IMR-90 (cell line): ENCODE data around the gene OGDHL. TPM values are rescaled to one million over a fixed set of nuclear protein-coding genes. Genes with fewer than 3 reads are reported as not detected.

Experiments used
- ATAC-seq: fragments of 200-7000 bp; cut with Tn5 transposase; 2 replicates; pipeline ENCODE4 v1.9.1; 2020; ENCODE audit warnings: low read depth, mild to moderate bottlenecking, moderate library complexity
- BruUV-seq: library from RNA; stranded (reverse); fragments of 400-500 nt; replicated peaks from 2 replicates; lab custom pipeline; 2021; lab: Mats Ljungman, UMichigan
- CTCF ChIA-PET: fragments of 300-600 bp; formaldehyde crosslinking; extraction: SDS; loops from one replicate; lab custom pipeline; 2021; ENCODE audit warnings: antibody characterized with exemption; lab: Yijun Ruan, JAX
- POLR2A ChIA-PET: fragments of 300-600 bp; sonication (Branson Sonifier 250); formaldehyde crosslinking; loops from one replicate; lab custom pipeline; 2022; ENCODE audit warnings: antibody characterized with exemption; ENCODE audit not compliant: unreplicated experiment; lab: Charles Lee
- DNase-seq: peaks from one replicate; pipeline ENCODE4 v3.0.0; 2013
- H2AFZ ChIP-seq: replicated peaks from 2 replicates; pipeline ENCODE3; 2013; ENCODE audit warnings: low read length, mild to moderate bottlenecking; ENCODE audit not compliant: poor library complexity
- H2AK5ac ChIP-seq: 2 replicates; pipeline ENCODE4 v1.6.1; 2013; ENCODE audit warnings: low read depth, low read length, inconsistent platforms
- H2AK9ac ChIP-seq: replicated peaks from 2 replicates; pipeline ENCODE3; 2013; ENCODE audit warnings: mild to moderate bottlenecking, low read depth, low read length, moderate library complexity; ENCODE audit not compliant: poor library complexity
- H2BK120ac ChIP-seq: 2 replicates; pipeline ENCODE4 v1.6.1; 2013; ENCODE audit warnings: low read depth, low read length, inconsistent platforms
- H2BK15ac ChIP-seq: 3 replicates; pipeline ENCODE4 v1.6.1; 2013; ENCODE audit warnings: low read depth, low read length, inconsistent platforms
- H2BK20ac ChIP-seq: 2 replicates; pipeline ENCODE4 v1.6.1; 2013; ENCODE audit warnings: low read depth, mild to moderate bottlenecking, inconsistent platforms, low read length, moderate library complexity
- H2BK5ac ChIP-seq: 2 replicates; pipeline ENCODE4 v1.6.1; 2013; ENCODE audit warnings: mild to moderate bottlenecking, low read depth, low read length, inconsistent platforms; ENCODE audit not compliant: poor library complexity, severe bottlenecking
- H3K14ac ChIP-seq: replicated peaks from 2 replicates; pipeline ENCODE4 v1.6.1; 2013; ENCODE audit warnings: low read depth, low read length, inconsistent platforms
- H3K18ac ChIP-seq: 2 replicates; pipeline ENCODE4 v1.6.1; 2013; ENCODE audit warnings: low read depth, low read length, control low read depth
- H3K23ac ChIP-seq: 2 replicates; pipeline ENCODE4 v1.6.1; 2013; ENCODE audit warnings: low read depth, low read length, inconsistent platforms
- H3K27ac ChIP-seq: 2 replicates; pipeline ENCODE4 v1.5.1; 2013; ENCODE audit warnings: mild to moderate bottlenecking, control low read depth, low read length; ENCODE audit not compliant: insufficient read depth
- H3K27me3 ChIP-seq: 2 replicates; pipeline ENCODE4 v1.6.1; 2013; ENCODE audit warnings: low read length; ENCODE audit not compliant: control insufficient read depth, insufficient read depth
- H3K36me3 ChIP-seq: 2 replicates; pipeline ENCODE4 v1.6.1; 2013; ENCODE audit warnings: low read length, mixed read lengths; ENCODE audit not compliant: control insufficient read depth, insufficient read depth
- H3K4ac ChIP-seq: 2 replicates; pipeline ENCODE4 v1.6.1; 2013; ENCODE audit warnings: low read depth, low read length, inconsistent platforms
- H3K4me1 ChIP-seq: 2 replicates; pipeline ENCODE4 v1.6.1; 2013; ENCODE audit warnings: low read length, mixed read lengths; ENCODE audit not compliant: control insufficient read depth, insufficient read depth
- H3K4me2 ChIP-seq: 2 replicates; pipeline ENCODE4 v1.6.1; 2013; ENCODE audit warnings: low read depth, mild to moderate bottlenecking, control low read depth, low read length, moderate library complexity
- H3K4me3 ChIP-seq: 2 replicates; pipeline ENCODE4 v1.5.1; 2013; ENCODE audit warnings: low read depth, mild to moderate bottlenecking, control low read depth, low read length, moderate library complexity; ENCODE audit not compliant: insufficient read depth
- H3K56ac ChIP-seq: 2 replicates; pipeline ENCODE4 v1.6.1; 2013; ENCODE audit warnings: low read length, inconsistent platforms; ENCODE audit not compliant: insufficient read depth; ENCODE audit errors: extremely low read depth
- H3K79me1 ChIP-seq, 2 experiments: 2 replicates each; pipeline ENCODE4 v1.6.1; 2013; ENCODE audit warnings: low read length in 2 of 2, inconsistent platforms in 1 of 2, low read depth in 1 of 2
- H3K9ac ChIP-seq: 2 replicates; pipeline ENCODE4 v1.6.1; 2013; ENCODE audit warnings: low read depth, low read length, control low read depth
- H3K9me1 ChIP-seq: 2 replicates; pipeline ENCODE4 v1.6.1; 2013; ENCODE audit warnings: low read length, inconsistent platforms; ENCODE audit not compliant: insufficient read depth
- H3K9me3 ChIP-seq: 2 replicates; pipeline ENCODE4 v1.6.1; 2013; ENCODE audit warnings: low read length; ENCODE audit not compliant: control insufficient read depth, insufficient read depth
- H4K20me1 ChIP-seq: 2 replicates; pipeline ENCODE4 v1.6.1; 2013; ENCODE audit warnings: low read length, inconsistent platforms; ENCODE audit not compliant: insufficient read depth
- H4K5ac ChIP-seq: 2 replicates; pipeline ENCODE4 v1.6.1; 2013; ENCODE audit warnings: mild to moderate bottlenecking, low read depth, low read length, control low read depth
- H4K8ac ChIP-seq, 2 experiments: 2 replicates each; pipeline ENCODE4 v1.6.1; 2013; ENCODE audit warnings: low read depth in 2 of 2, low read length in 2 of 2, control low read depth in 1 of 2, inconsistent platforms in 1 of 2
- H4K91ac ChIP-seq: 2 replicates; pipeline ENCODE4 v1.6.1; 2013; ENCODE audit warnings: low read depth, low read length, inconsistent platforms; ENCODE audit not compliant: insufficient read depth
- BHLHE40 ChIP-seq: fragments of 150-350 bp; IDR thresholded peaks from 2 replicates; pipeline ENCODE4 v1.6.1; 2016; ENCODE audit warnings: mild to moderate bottlenecking, low read depth, low read length
- CEBPB ChIP-seq: IDR thresholded peaks from 2 replicates; pipeline ENCODE4 v1.6.1; 2012; ENCODE audit warnings: low read depth, low read length, improper control_type of control experiment
- CHD1 ChIP-seq: IDR thresholded peaks from 2 replicates; pipeline ENCODE4 v1.6.1; 2012; ENCODE audit warnings: low read depth, low read length, improper control_type of control experiment
- CTCF ChIP-seq: conservative IDR thresholded peaks from 2 replicates; pipeline ENCODE4 v1.5.1; 2012; ENCODE audit warnings: mild to moderate bottlenecking, low read depth, low read length, improper control_type of control experiment
- ELK1 ChIP-seq: fragments of 150-350 bp; IDR thresholded peaks from 2 replicates; pipeline ENCODE4 v1.6.1; 2016; ENCODE audit warnings: low read depth, mild to moderate bottlenecking, low read length, moderate library complexity, borderline replicate concordance
- MAFK ChIP-seq: IDR thresholded peaks from 2 replicates; pipeline ENCODE4 v1.6.1; 2012; ENCODE audit warnings: low read depth, low read length, improper control_type of control experiment
- MAZ ChIP-seq: IDR thresholded peaks from 2 replicates; pipeline ENCODE4 v1.6.1; 2012; ENCODE audit warnings: low read depth, mild to moderate bottlenecking, low read length, improper control_type of control experiment, moderate library complexity, borderline replicate concordance
- MXI1 ChIP-seq: IDR thresholded peaks from 2 replicates; pipeline ENCODE4 v1.6.1; 2012; ENCODE audit warnings: low read depth, mild to moderate bottlenecking, low read length, moderate library complexity, borderline replicate concordance
- NFE2L2 ChIP-seq: fragments of 150-350 bp; IDR thresholded peaks from 2 replicates; pipeline ENCODE4 v1.6.1; 2016; ENCODE audit warnings: low read depth, mild to moderate bottlenecking, low read length
- POLR2A ChIP-seq: IDR thresholded peaks from 2 replicates; pipeline ENCODE4 v1.6.1; 2012; ENCODE audit warnings: mild to moderate bottlenecking, low read depth, low read length
- RCOR1 ChIP-seq: IDR thresholded peaks from 2 replicates; pipeline ENCODE4 v1.6.1; 2012; ENCODE audit warnings: mild to moderate bottlenecking, low read length, improper control_type of control experiment; ENCODE audit not compliant: insufficient replicate concordance
- RFX5 ChIP-seq: IDR thresholded peaks from 2 replicates; pipeline ENCODE4 v1.8.0; 2012; ENCODE audit warnings: low read depth, mild to moderate bottlenecking, low read length, moderate library complexity
- SMC3 ChIP-seq: fragments of 150-350 bp; IDR thresholded peaks from 2 replicates; pipeline ENCODE4 v1.6.1; 2016; ENCODE audit warnings: low read depth, mild to moderate bottlenecking, antibody characterized with exemption, low read length, moderate library complexity
- USF2 ChIP-seq: fragments of 150-350 bp; IDR thresholded peaks from 2 replicates; pipeline ENCODE4 v1.6.1; 2017; ENCODE audit warnings: mild to moderate bottlenecking, antibody characterized with exemption, low read length, low read depth
- WGBS, 2 experiments: methylation state at CpG; one replicate each; pipeline versions ENCODE4 v1.1.5 to v1.1.7; 2013; ENCODE audit warnings: missing lambda C conversion rate in 2 of 2; ENCODE audit not compliant: insufficient read length in 1 of 2; ENCODE audit errors: extremely low coverage in 2 of 2; 5-methylcytosine and 5-hydroxymethylcytosine counted together
- dilution Hi-C: fragments of 300-500 bp; cut with HindIII; formaldehyde crosslinking; loops from one replicate; pipeline ENCODE4 v1.14.3; 2018; ENCODE audit warnings: low sequenced_read_pairs; ENCODE audit not compliant: unreplicated experiment
- in situ Hi-C: fragments of 300-500 bp; cut with MboI; formaldehyde crosslinking; loops from 3 replicates; pipeline ENCODE4 v1.14.3; 2019; ENCODE audit warnings: low sequenced_read_pairs, inconsistent platforms, mixed read lengths
- intact Hi-C: fragments of 100-400 bp; cut with micrococcal nuclease; formaldehyde crosslinking; loops from 2 replicates; pipeline ENCODE4 v1.10.0; 2022
- polyA plus RNA-seq, 3 experiments: library from polyadenylated mRNA; depleted of rRNA; stranded (reverse); fragments of >200 nt; gene quantifications; 2 replicates each; pipeline ENCODE4 v1.2.3, GENCODE V29; 2012; ENCODE audit warnings: low replicate concordance in 1 of 3
- total RNA-seq: library from RNA; depleted of rRNA; stranded (reverse); fragments of >200 nt; gene quantifications from 2 replicates; pipeline ENCODE4 v1.2.3, GENCODE V29; 2012

Gene OGDHL
- total and polyA plus RNA-seq, 2 of the 4 experiments (the other 2 are of a cell fraction) = 0.18 to 0.27 TPM

GRCh38 chr10:49760789-49761188 lies 1.3 kb downstream of the OGDHL start:
- H2AK9ac ChIP-seq = no peak overlapping the region
- POLR2A ChIA-PET = no interaction called here
- H3K56ac ChIP-seq = no peak overlapping the region
- no peak overlapping the region for H3K4me3 ChIP-seq
- no peak overlapping the region for H3K27ac ChIP-seq
- dilution Hi-C loops = no loop called here
- H3K79me1 ChIP-seq = no peaks in the 10 kb centered on the region
- no peak overlapping the region for H2BK120ac ChIP-seq
- no peak overlapping the region for H2BK5ac ChIP-seq
- no peaks in the 10 kb centered on the region for H3K4me1 ChIP-seq
- CTCF ChIA-PET = no interaction called here
- BruUV-seq = no TSS peak
- no peak overlapping the region for H3K23ac ChIP-seq
- H3K14ac ChIP-seq = no peak overlapping the region
- DNase-seq = no peak
- WGBS, 2 experiments = 43% methylated on average over 1 of the region's 3 CpGs; no CpG with 5 or more reads in 1 of the 2 experiments
- H2AFZ ChIP-seq = no peak overlapping the region
- no peak overlapping the region for H3K4me2 ChIP-seq
- intact Hi-C loops = loop anchor here (5.0 kb wide), 2 partner anchors 153 to 168 kb away; no protein-coding TSS in a partner anchor
- peaks cover 4% of the 10 kb centered on the region; the same call in 1 of the 2 replicates for H3K9me1 ChIP-seq
- H4K5ac ChIP-seq = no peak overlapping the region
- H3K36me3 ChIP-seq = no peaks in the 10 kb centered on the region
- H4K91ac ChIP-seq = no peak overlapping the region
- H3K9me3 ChIP-seq = no peaks in the 10 kb centered on the region
- no peak overlapping the region for H3K9ac ChIP-seq
- H4K8ac ChIP-seq = no peak overlapping the region
- H2AK5ac ChIP-seq = no peak overlapping the region
- no peaks in the 10 kb centered on the region for H4K20me1 ChIP-seq
- H2BK15ac ChIP-seq = no peak overlapping the region
- no peak overlapping the region for H3K18ac ChIP-seq
- peaks cover 16% of the 10 kb centered on the region; the same call in 1 of the 2 replicates for H3K27me3 ChIP-seq
- H3K4ac ChIP-seq = no peak overlapping the region
- no peak for ATAC-seq
- H2BK20ac ChIP-seq = no peak overlapping the region
- in situ Hi-C loops = no loop called here
- no peak for TF ChIP-seq CEBPB
- no peak for TF ChIP-seq POLR2A
- TF ChIP-seq USF2 = no peak
- no peak for TF ChIP-seq CHD1
- no peak for TF ChIP-seq BHLHE40
- no peak for TF ChIP-seq NFE2L2
- no peak for TF ChIP-seq SMC3
- TF ChIP-seq CTCF = no peak
- no peak for TF ChIP-seq MXI1
- TF ChIP-seq MAFK = no peak
- no peak for TF ChIP-seq RFX5
- TF ChIP-seq RCOR1 = no peak
- no peak for TF ChIP-seq ELK1
- TF ChIP-seq MAZ = no peak
